ENCODE data around the gene SLC4A8.

- TF ChIP-seq SUZ12 (IDR thresholded peaks at IDR 0.05; ENCODE audit: extremely low read depth, insufficient read depth, insufficient read length) (no peak), YY1 (IDR thresholded peaks at IDR 0.05; ENCODE audit: insufficient read depth, insufficient read length) (no peak), ZNF274 (IDR thresholded peaks at IDR 0.05; ENCODE audit: low read depth, low read length) (no peak)
Observed at GRCh38 chr12:51439330-51439729, 14.7 kb downstream of the SLC4A8 start.
